Naive thymus-derived CD4-positive, alpha-beta T cell (primary cell): ENCODE measurements around the gene SUSD6. TPM values are rescaled to one million over a fixed set of nuclear protein-coding genes. Genes with fewer than 3 reads are reported as not detected.

Experiments
- ATAC-seq: fragments of 150-1000 bp; cut with Tn5 transposase; 2 replicates; pipeline ENCODE4 v1.10.0; 2021; ENCODE audit warnings: mild to moderate bottlenecking, moderate library complexity
- CTCF ChIA-PET: fragments of 350-600 bp; sonication (Branson Sonifier 250); formaldehyde crosslinking; loops from one replicate; lab custom pipeline; 2021; ENCODE audit warnings: antibody characterized with exemption; lab: Charles Lee
- POLR2A ChIA-PET: fragments of 350-600 bp; sonication (Branson Sonifier 250); formaldehyde crosslinking; loops from one replicate; lab custom pipeline; 2021; ENCODE audit warnings: antibody characterized with exemption, inconsistent platforms; lab: Charles Lee
- DNase-seq, 9 donors: peaks; one replicate each; pipeline versions ENCODE4 v3.0.0 to v3.0.0-alpha.2; 2020 to 2022; ENCODE audit warnings: mixed read lengths in 1 of 9
- H3K27ac ChIP-seq: one replicate; pipeline ENCODE4 v1.7.0; 2013; ENCODE audit warnings: mild to moderate bottlenecking, low read depth, low read length, moderate library complexity
- H3K27me3 ChIP-seq, 2 donors: one replicate each; pipeline ENCODE4 v1.7.0; 2013; ENCODE audit warnings: low read length in 2 of 2, mild to moderate bottlenecking in 2 of 2, moderate library complexity in 2 of 2; ENCODE audit not compliant: control insufficient read depth in 2 of 2, insufficient read depth in 2 of 2
- H3K36me3 ChIP-seq, 3 experiments: 1 replicate in 2 of 3; 2 replicates in 1 of 3; pipeline ENCODE4 v1.7.0; 2013; ENCODE audit warnings: low read length in 3 of 3, mild to moderate bottlenecking in 3 of 3, moderate library complexity in 1 of 3; ENCODE audit not compliant: insufficient read depth in 3 of 3, control insufficient read depth in 2 of 3
- H3K4me1 ChIP-seq, 2 donors: one replicate each; pipeline ENCODE4 v1.7.0; 2013; ENCODE audit warnings: low read length in 2 of 2, mild to moderate bottlenecking in 2 of 2, moderate library complexity in 1 of 2; ENCODE audit not compliant: control insufficient read depth in 2 of 2, insufficient read depth in 2 of 2
- H3K4me3 ChIP-seq: 2 replicates; pipeline ENCODE4 v1.7.0; 2013; ENCODE audit warnings: mild to moderate bottlenecking, low read length
- H3K9me3 ChIP-seq, 3 experiments: 1 replicate in 2 of 3; 2 replicates in 1 of 3; pipeline ENCODE4 v1.7.0; 2013; ENCODE audit warnings: low read length in 3 of 3; ENCODE audit not compliant: control insufficient read depth in 2 of 3
- H3K27ac Mint-ChIP-seq, 9 donors: one replicate each; pipeline ENCODE4 v1.8.0; 2020 to 2022; ENCODE audit warnings: mixed read lengths in 9 of 9, mild to moderate bottlenecking in 8 of 9, moderate library complexity in 5 of 9, inconsistent platforms in 2 of 9
- H3K27me3 Mint-ChIP-seq, 5 donors: one replicate each; pipeline ENCODE4 v1.8.0; 2021 to 2022; ENCODE audit warnings: mixed read lengths in 5 of 5, mild to moderate bottlenecking in 1 of 5
- H3K36me3 Mint-ChIP-seq, 5 donors: one replicate each; pipeline ENCODE4 v1.8.0; 2020 to 2022; ENCODE audit warnings: mixed read lengths in 5 of 5, mild to moderate bottlenecking in 3 of 5, inconsistent platforms in 1 of 5
- H3K4me1 Mint-ChIP-seq, 7 donors: one replicate each; pipeline ENCODE4 v1.8.0; 2020 to 2022; ENCODE audit warnings: mixed read lengths in 7 of 7, mild to moderate bottlenecking in 3 of 7, inconsistent platforms in 1 of 7
- H3K4me3 Mint-ChIP-seq, 10 donors: one replicate each; pipeline ENCODE4 v1.8.0; 2020 to 2022; ENCODE audit warnings: mild to moderate bottlenecking in 10 of 10, mixed read lengths in 10 of 10, moderate library complexity in 6 of 10, inconsistent platforms in 2 of 10
- H3K9me3 Mint-ChIP-seq, 11 donors: one replicate each; pipeline ENCODE4 v1.8.0; 2020 to 2022; ENCODE audit warnings: mixed read lengths in 11 of 11, mild to moderate bottlenecking in 4 of 11, inconsistent platforms in 1 of 11, moderate library complexity in 1 of 11
- intact Hi-C, 2 donors: fragments of 100-400 bp; cut with micrococcal nuclease; formaldehyde crosslinking; loops; one replicate each; pipeline ENCODE4 v1.15.1; 2023
- polyA plus RNA-seq, 2 donors: library from polyadenylated mRNA; unstranded; fragments of 300-500 nt; fragmentation: Illumina TruSeq; gene quantifications; one replicate each; pipeline ENCODE4 v1.2.3, GENCODE V29; 2021
- total RNA-seq, 6 experiments: library from RNA in 5 of 6; stranded (reverse) in 5 of 6; gene quantifications; 1 replicate in 5 of 6; 2 replicates in 1 of 6; pipeline ENCODE4 v1.2.3 and lab custom pipeline; 2021 to 2026

The SUSD6 gene
- total and polyA plus RNA-seq, 7 experiments from 2014 or later, result 4.3 to 90.8 (median 44.6) TPM

DNA sequence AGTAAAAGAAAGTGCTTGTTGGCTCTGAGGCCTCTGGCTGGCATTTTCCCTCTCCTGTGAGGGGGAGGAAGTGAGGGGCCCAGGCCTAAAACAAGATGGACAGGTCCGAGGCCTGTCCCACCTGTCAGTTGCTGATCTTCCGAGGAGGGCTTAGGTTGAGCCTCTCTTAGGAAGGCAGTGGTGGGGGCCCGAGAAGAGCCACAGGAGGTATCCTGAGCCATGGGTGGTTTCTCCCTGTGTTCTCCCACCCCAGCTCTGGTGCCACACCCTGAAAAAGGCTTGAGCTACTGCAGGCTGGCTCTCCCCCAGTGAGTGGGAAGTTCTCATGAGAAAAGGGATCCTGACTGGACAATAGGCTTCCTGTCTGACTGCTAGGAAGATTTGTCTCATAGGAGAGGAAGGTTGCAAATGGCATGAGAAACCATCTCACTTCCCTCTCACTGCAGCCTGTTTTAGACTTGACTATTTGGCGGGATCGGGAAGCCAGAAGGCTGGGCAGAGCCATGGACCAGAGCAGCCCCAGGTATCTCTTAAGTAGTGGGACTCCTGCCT, 83.4 kb downstream of the SUSD6 start:
- Histone ChIP-seq H3K36me3 (no peaks in the 10 kb centered on the region), H3K4me1 (peaks cover 13 to 40% of the 10 kb centered on the region in 2 donors), H3K9me3 (no peaks in the 10 kb centered on the region), H3K27me3 (no peaks in the 10 kb centered on the region), H3K4me3 (no peak overlapping the region), H3K27ac (no peak overlapping the region)
- H3K27me3 Mint-ChIP-seq, result no peaks in the 10 kb centered on the region
- intact Hi-C loops, result no loop called here
- peaks cover 74 to 92% (median 90%) of the 10 kb centered on the region in 7 donors for H3K4me1 Mint-ChIP-seq
- POLR2A ChIA-PET, result no interaction called here
- peaks cover 0 to 2% (median 0%) of the 10 kb centered on the region in 11 donors for H3K9me3 Mint-ChIP-seq
- CTCF ChIA-PET, result no interaction called here
- DNase-seq (no peak), ATAC-seq (no peak)
- peaks cover 0 to 20% (median 13%) of the 10 kb centered on the region in 5 donors for H3K36me3 Mint-ChIP-seq
- H3K27ac Mint-ChIP-seq, result peak overlapping the region in 7 of 9 donors; percentile 3 to 83 (median 61)
- H3K4me3 Mint-ChIP-seq, result peak overlapping the region in 3 of 10 donors; percentile 12 to 35 (median 29)

DNA sequence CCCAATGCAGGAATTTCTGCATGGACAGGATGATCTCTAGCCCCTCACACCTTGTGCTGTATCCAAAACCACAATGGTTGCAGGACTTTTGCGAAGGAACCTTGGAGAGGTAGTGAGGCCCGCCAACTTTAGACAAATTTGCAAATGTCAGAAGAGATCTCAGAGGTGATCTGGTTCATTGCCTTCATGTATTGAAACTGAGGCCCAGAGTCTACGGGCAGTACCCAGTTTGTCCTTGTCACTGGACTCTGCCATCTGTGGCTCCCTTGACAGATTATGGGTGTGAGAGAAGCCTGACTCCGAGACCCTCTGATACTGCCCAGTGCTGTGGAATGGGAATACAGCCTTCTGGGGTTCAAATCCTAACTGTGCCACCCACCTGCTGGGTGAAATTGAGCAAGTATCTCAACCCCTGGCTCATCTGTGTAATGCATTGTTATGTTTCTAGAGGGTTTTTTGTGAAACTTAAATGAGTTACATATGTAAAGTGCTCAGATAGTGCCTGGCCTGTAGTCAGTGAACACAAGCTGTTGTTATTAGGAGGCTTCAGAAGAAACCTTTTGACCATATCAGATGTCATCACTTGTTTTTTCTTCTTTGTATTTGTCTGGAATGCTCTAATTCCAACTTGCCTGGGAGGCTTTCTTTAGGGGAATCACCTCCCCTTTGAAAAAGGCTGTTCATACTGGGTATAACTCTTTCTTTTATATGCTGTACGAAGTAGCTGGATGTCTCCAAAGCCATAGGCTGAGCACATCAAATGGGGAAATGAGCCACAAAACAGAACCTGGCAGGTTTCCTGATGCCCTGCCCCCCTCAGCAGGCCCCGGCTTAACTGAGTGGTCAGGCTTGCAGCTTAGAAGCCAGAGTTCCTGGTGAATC, 84.2 kb downstream of the SUSD6 start:
- Mint-ChIP-seq H3K4me1 (peaks cover 73 to 91% (median 88%) of the 10 kb centered on the region in 7 donors), H3K9me3 (peaks cover 0 to 2% (median 0%) of the 10 kb centered on the region in 11 donors), H3K4me3 (peak overlapping the region in 8 of 10 donors; percentile 2 to 62 (median 36)), H3K27me3 (no peaks in the 10 kb centered on the region), H3K27ac (peak overlapping the region; percentile 3 to 83 (median 57)), H3K36me3 (peaks cover 0 to 13% (median 8%) of the 10 kb centered on the region in 5 donors)
- intact Hi-C loops, result loop anchor here in 1 of 2 donors (1.0 kb wide), 1 partner anchor 10 kb away; no protein-coding TSS in a partner anchor
- ATAC-seq (peak; percentile 38), DNase-seq (no peak)
- ChIA-PET POLR2A (no interaction called here), CTCF (no interaction called here)
- Histone ChIP-seq H3K4me1 (peaks cover 13 to 40% of the 10 kb centered on the region in 2 donors), H3K36me3 (no peaks in the 10 kb centered on the region), H3K27me3 (no peaks in the 10 kb centered on the region), H3K27ac (peak overlapping the region; percentile 4), H3K9me3 (no peaks in the 10 kb centered on the region), H3K4me3 (no peak overlapping the region)

GRCh38 chr14:69696204-69696527, 84.8 kb downstream of the SUSD6 start:
- CTCF ChIA-PET, result no interaction called here
- ATAC-seq (no peak), DNase-seq (no peak)
- H3K27ac Mint-ChIP-seq, result peak overlapping the region; percentile 17 to 83 (median 57)
- Histone ChIP-seq H3K4me3 (no peak overlapping the region), H3K36me3 (no peaks in the 10 kb centered on the region), H3K27ac (peak overlapping the region; percentile 20), H3K27me3 (no peaks in the 10 kb centered on the region), H3K4me1 (peaks cover 13 to 40% of the 10 kb centered on the region in 2 donors), H3K9me3 (no peaks in the 10 kb centered on the region)
- peaks cover 0 to 9% (median 3%) of the 10 kb centered on the region in 5 donors for H3K36me3 Mint-ChIP-seq
- POLR2A ChIA-PET, result no interaction called here
- peaks cover 77 to 95% (median 89%) of the 10 kb centered on the region in 7 donors for H3K4me1 Mint-ChIP-seq
- peak overlapping the region in 6 of 10 donors; percentile 24 to 62 (median 38) for H3K4me3 Mint-ChIP-seq
- no peaks in the 10 kb centered on the region for H3K27me3 Mint-ChIP-seq
- intact Hi-C loops, result loop anchor here in 1 of 2 donors (1.0 kb wide), 1 partner anchor 11 kb away; no protein-coding TSS in a partner anchor
- peaks cover 0 to 2% (median 0%) of the 10 kb centered on the region in 11 donors for H3K9me3 Mint-ChIP-seq

GRCh38 chr14:69696633-69697557, 85.5 kb downstream of the SUSD6 start:
- no peaks in the 10 kb centered on the region for H3K27me3 Mint-ChIP-seq
- peak in 4 of 9 donors; percentile 5 to 46 (median 23) for DNase-seq
- peaks cover 74 to 97% (median 90%) of the 10 kb centered on the region in 7 donors for H3K4me1 Mint-ChIP-seq
- intact Hi-C loops, result loop anchor here in 1 of 2 donors (1.0 kb wide), 1 partner anchor 12 kb away; no protein-coding TSS in a partner anchor
- H3K36me3 Mint-ChIP-seq, result peaks cover 0 to 9% (median 2%) of the 10 kb centered on the region in 5 donors
- ATAC-seq, result peak; percentile 73
- peak overlapping the region in 8 of 9 donors; percentile 3 to 83 (median 60) for H3K27ac Mint-ChIP-seq
- peaks cover 13 to 40% of the 10 kb centered on the region in 2 donors for H3K4me1 ChIP-seq
- H3K4me3 Mint-ChIP-seq, result peak overlapping the region in 7 of 10 donors; percentile 14 to 67 (median 24)
- no peaks in the 10 kb centered on the region for H3K9me3 ChIP-seq
- no peak overlapping the region for H3K4me3 ChIP-seq
- H3K36me3 ChIP-seq, result no peaks in the 10 kb centered on the region
- CTCF ChIA-PET, result no interaction called here
- POLR2A ChIA-PET, result no interaction called here
- no peaks in the 10 kb centered on the region for H3K27me3 ChIP-seq
- peaks cover 0 to 2% (median 0%) of the 10 kb centered on the region in 11 donors for H3K9me3 Mint-ChIP-seq
- peak overlapping the region; percentile 20 for H3K27ac ChIP-seq

- CTCF ChIA-PET, result no interaction called here
- Histone ChIP-seq H3K27ac (no peak overlapping the region), H3K4me3 (no peak overlapping the region), H3K27me3 (no peaks in the 10 kb centered on the region), H3K36me3 (peaks cover 0 to 2% (median 0%) of the 10 kb centered on the region in 3 experiments), H3K9me3 (no peaks in the 10 kb centered on the region), H3K4me1 (peaks cover 13 to 40% of the 10 kb centered on the region in 2 donors)
- Mint-ChIP-seq H3K4me3 (no peak overlapping the region), H3K9me3 (peaks cover 0 to 2% (median 0%) of the 10 kb centered on the region in 11 donors), H3K36me3 (peaks cover 0 to 10% (median 4%) of the 10 kb centered on the region in 5 donors), H3K27ac (peak overlapping the region in 5 of 9 donors; percentile 25 to 83 (median 53)), H3K27me3 (no peaks in the 10 kb centered on the region), H3K4me1 (peaks cover 74 to 97% (median 92%) of the 10 kb centered on the region in 7 donors)
- POLR2A ChIA-PET, result interaction anchor here (0.6 kb wide), 1 partner anchor 13 kb away, joined by 3 read pairs; no protein-coding TSS in a partner anchor
- intact Hi-C loops, result no loop called here
- no peak for DNase-seq
- no peak for ATAC-seq
These were observed 87.2 kb downstream of the SUSD6 start for GRCh38 chr14:69698572-69698971.
